ACHN (cell line): ENCODE measurements around the gene PGAP3.

Experiments
- DNase-seq: peaks from one replicate; pipeline ENCODE4 v3.0.0-alpha.2; 2015
- in situ Hi-C: cut with HindIII; loops from 2 replicates; pipeline ENCODE4 v1.10.0; 2017; ENCODE audit warnings: low sequenced_read_pairs, low pct_ligation_motif_present, low pct_unique_long_range_greater_than_20kb

The PGAP3 gene

DNA sequence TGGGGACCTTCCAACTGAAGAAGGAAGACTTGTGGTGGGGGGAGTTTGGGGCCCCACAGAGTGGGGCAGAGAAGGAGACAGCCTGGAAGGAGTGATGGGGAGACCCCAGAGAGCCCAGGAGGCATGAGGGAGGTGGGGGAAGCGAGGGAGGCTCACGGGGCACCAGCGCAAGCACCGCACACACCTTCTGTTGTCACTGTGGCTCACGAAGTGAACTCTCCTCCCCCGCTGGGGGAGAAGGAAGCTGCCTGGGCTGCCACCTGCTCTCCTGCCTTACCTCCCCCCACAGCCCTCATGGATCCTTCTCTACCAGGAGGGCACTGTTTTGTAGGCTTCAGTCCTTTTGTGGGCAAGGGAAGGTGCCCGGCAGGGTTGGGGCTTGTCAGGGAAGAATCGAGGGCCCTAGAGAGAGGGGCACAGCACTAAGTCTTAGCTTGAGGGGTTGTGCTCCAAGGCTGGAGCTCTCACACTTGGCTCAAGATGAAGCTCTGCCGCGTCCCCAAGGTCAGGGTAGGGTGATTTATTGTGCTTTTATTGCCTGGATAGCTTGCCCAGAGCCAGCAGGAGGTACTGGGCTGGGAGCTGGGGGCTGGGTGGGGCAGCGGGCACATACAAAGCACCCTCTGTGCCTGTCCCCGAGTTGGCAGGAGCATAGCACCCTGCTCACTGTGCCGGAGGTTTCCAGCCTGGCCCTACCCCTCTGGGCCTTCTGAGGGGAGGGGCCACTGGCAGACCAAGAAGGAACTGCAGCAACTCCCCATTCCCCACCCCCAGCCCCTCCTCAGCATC lies 55.5 kb downstream of the PGAP3 start:
- in situ Hi-C loops, result no loop called here

GRCh38 chr17:39631403-39631802 lies 56.5 kb downstream of the PGAP3 start:
- in situ Hi-C loops, result no loop called here
- no peak for DNase-seq

More for the DNA sequence above, 55.5 kb downstream of the PGAP3 start:
- no peak for DNase-seq

GRCh38 chr17:39629898-39630297 lies 58.0 kb downstream of the PGAP3 start:
- in situ Hi-C loops, result no loop called here
- no peak for DNase-seq

DNA sequence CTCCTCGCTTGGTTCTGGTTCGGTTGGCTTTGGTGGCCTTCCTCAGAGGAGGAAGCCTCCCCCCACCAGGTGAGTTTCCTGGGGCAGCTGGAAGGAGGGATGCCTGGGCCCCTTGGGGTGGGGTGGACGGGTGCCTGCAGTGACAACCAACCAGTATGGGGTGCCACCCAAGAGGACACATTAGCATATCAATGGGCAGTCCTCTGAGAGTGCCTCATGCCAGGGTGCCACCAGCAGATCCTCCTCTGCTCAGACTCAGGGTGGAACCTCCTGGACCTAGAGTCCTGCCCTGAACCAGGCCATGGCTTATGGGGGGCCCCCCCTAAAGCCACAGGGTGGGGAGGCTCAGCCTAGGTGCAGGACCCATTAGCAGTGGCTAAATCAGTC lies 58.4 kb downstream of the PGAP3 start:
- in situ Hi-C loops, result no loop called here
- no peak for DNase-seq

- DNase-seq, result no peak
- in situ Hi-C loops, result no loop called here
Measured at GRCh38 chr17:39628655-39629493, 59.0 kb downstream of the PGAP3 start.

GRCh38 chr17:39627712-39628516 lies 59.9 kb downstream of the PGAP3 start:
- in situ Hi-C loops, result no loop called here
- DNase-seq, result no peak

GRCh38 chr17:39627047-39627711 lies 60.7 kb downstream of the PGAP3 start:
- in situ Hi-C loops, result no loop called here
- DNase-seq, result no peak

DNA sequence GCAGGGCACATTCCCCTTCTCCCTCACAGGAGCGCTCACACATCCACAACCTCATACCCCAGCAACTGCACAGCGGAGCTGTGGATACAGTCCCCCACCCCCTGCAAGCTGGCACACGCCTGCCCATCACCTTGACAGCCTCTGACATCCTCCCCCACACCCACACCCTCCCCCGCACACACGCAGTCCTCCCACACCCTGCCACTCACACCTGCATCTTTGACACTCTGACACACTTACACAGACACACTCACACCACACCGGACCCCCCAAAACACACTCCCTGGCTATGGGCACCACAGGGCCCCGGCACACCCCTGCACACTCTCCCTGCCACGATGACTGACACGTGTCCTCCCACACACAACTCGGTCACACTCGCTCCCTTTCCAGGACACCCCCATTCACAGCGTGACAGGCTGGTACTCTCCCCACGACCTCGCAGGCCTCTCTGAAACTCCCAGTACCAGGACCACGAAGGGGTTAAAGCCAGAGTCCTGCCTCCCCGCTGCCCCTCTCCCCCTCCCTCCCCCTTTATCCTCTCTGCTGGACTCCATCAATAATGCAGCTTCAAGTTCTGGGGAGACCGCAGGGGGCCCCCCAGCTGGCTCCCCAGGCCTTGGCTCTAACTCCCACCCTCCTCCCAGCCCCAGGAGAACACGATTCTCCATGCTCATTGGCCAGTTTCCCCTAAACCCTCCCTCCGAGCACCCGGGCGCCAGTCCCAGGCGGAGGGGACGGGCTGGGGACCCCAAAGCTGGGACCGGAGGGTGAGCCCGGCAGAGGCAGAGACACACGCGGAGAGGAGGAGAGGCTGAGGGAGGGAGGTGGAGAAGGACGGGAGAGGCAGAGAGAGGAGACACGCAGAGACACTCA lies 61.4 kb downstream of the PGAP3 start, which contains the start of gene PPP1R1B:
PPP1R1B (plus strand) TSS at position 782 of the 876 bp plus-strand sequence. CDS start 441 bp downstream, outside the sequence.
- in situ Hi-C loops, result no loop called here
- no peak for DNase-seq

DNA sequence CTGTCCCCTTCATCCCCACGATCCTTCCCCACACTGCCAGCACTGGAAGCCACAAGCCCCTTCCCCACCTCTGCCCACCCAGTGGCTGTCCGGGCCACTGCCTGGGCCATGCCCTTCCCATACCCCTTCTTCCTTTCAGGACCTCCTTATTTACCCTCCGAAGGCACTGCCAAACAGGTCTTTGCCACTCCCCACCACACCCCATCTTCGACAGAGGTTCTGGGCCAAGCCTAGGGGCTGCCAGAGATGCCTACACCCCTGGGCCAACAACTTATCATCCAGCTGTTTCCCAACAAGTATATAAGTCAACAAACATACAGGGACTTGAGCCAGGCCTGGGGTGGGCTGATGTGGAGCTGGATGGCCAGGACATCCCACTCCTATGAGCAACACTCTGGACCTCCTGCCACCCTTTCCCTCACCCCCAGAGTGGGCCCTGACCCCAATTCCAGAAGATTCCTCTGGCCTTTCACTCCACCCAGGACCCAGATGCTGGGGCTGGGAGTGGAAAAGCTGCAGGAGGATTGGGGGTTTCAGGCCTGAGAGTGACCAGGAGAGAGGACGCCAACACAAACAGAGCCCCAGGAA lies 62.6 kb downstream of the PGAP3 start:
- in situ Hi-C loops, result no loop called here

DNA sequence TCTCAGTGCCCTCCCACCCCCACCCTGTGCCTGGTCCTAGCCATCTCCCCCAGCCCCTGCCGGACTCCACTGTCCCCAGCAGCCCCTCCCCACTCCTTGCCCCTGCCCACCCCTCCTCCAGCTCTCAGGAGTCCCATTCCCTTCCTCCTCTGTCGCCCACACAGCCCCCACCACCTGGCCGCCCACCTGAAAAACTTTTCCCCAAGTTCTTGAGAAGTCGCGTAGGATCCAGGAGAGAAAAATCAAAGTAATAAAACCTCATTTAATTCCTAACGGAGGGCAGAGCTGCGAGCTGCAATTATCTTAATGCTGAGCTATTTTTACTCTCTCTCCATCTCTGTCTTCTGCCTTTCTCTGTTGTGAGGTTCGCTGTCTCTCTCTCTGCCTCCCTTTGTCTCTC lies 63.5 kb downstream of the PGAP3 start:
- in situ Hi-C loops, result no loop called here
- no peak for DNase-seq

More for the DNA sequence above, 62.6 kb downstream of the PGAP3 start:
- DNase-seq, result no peak

- in situ Hi-C loops, result no loop called here
- peak; percentile 81 for DNase-seq
Measured at GRCh38 chr17:39623356-39623950, 64.4 kb downstream of the PGAP3 start.

DNA sequence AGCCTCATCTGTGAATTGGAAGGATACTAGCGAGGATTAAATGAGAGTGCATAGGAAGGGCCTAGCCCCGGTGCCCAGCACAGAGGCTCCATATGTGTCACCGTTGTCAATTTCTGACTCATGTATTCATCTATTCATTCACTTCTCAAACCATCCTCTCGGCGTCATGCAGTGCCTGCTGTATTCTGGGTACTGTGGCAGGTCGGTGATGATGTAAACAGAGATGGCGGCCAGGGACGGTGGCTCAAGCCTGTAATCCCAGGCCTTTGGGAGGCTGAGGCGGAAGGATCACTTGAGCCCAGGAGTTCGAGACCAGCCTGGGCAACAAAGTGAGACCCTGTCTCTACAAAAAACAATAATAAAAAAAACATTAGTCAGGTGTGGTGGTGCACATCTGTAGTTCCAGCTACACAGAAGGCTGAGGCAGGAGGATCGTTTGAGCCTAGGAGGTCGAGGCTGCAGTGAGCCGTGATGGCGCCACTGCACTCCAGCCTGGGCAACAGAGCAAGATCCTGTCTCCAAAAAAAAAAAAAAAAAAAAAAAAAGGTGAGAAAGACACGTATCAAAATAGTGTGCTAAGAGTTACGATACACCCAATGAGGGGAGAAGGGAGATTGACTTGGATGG lies 65.4 kb downstream of the PGAP3 start:
- peak; percentile 87 for DNase-seq
- in situ Hi-C loops, result no loop called here

GRCh38 chr17:39621523-39622379 lies 66.1 kb downstream of the PGAP3 start:
- in situ Hi-C loops, result no loop called here
- DNase-seq, result peak; percentile 92
